Measurements from ENCODE around the gene GALNS. TPM values are rescaled to one million over a fixed set of nuclear protein-coding genes. Genes with fewer than 3 reads are reported as not detected.

The GALNS gene
- total RNA-seq, 1 donor from 2014 or later, result 15.5 TPM

DNA sequence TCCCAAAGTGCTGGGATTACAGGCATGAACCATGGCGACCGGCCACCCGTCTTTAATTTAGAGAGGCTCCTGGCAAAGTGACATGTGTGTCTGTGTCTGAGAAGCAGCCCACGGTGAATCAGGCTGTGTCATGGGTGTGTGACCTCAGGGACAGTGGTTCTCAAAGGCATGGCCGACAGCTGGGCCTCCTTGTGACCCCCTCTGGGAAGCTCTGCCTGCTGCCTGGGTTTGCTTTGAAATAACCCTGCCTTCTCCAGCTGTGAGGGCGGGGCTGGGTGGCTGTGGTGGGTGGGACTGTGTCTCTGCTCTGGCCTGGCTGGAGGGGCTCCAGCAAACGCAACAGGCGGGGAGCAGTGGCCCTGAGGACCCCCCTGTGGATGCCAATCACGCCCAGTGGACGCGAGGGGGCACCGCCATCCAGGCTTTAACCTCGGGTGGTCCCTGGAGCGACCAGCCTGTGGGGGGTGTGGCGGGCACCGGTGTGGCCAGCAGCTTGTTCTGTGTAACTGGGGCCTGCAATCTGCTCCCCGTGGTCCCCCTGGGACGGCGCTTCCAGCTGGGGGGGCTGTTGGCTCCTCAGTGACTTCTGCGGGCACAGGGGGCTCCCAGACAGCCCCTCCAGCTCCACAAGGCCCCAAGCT is 36.2 kb downstream of the GALNS start:
- H3K27ac ChIP-seq (replicated peaks), result no peak overlapping the region
- H3K36me3 ChIP-seq, result peaks cover 33% of the 10 kb centered on the region
- H3K9me3 ChIP-seq (replicated peaks), result no peaks in the 10 kb centered on the region
- intact Hi-C loops (cut with micrococcal nuclease), result no loop called here
- TF ChIP-seq, protein P1, sequence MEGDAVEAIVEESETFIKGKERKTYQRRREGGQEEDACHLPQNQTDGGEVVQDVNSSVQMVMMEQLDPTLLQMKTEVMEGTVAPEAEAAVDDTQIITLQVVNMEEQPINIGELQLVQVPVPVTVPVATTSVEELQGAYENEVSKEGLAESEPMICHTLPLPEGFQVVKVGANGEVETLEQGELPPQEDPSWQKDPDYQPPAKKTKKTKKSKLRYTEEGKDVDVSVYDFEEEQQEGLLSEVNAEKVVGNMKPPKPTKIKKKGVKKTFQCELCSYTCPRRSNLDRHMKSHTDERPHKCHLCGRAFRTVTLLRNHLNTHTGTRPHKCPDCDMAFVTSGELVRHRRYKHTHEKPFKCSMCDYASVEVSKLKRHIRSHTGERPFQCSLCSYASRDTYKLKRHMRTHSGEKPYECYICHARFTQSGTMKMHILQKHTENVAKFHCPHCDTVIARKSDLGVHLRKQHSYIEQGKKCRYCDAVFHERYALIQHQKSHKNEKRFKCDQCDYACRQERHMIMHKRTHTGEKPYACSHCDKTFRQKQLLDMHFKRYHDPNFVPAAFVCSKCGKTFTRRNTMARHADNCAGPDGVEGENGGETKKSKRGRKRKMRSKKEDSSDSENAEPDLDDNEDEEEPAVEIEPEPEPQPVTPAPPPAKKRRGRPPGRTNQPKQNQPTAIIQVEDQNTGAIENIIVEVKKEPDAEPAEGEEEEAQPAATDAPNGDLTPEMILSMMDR (IDR thresholded peaks at IDR 0.05; ENCODE audit: borderline replicate concordance), result no peak
- no peak overlapping the region for H3K4me3 ChIP-seq
- no peaks in the 10 kb centered on the region for H3K4me1 ChIP-seq
- DNase-seq, result no peak
- H3K27me3 ChIP-seq (ENCODE audit: low read depth), result no peaks in the 10 kb centered on the region

DNA sequence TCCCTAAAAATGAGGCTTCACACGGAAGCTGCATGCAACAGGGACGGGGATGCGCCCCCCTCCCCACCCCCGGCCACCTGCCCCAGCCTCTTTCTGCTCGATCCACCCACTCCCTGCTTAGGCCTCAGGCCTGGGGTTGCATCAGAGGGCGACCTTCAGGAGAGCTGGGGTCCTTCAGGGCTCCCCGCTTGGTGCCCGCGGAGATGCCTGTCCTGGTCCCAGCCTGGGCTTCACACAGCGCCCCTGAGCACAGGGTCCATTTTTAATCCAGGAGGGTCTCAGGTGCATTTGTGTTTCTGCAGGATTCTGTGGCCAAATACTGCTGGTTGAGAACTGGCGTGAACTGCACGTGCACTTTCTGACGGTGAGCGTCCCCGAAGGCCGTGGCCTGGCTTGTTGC is 37.6 kb downstream of the GALNS start:
- TF ChIP-seq, protein P1 (IDR thresholded peaks at IDR 0.05; ENCODE audit: borderline replicate concordance), result no peak
- no peak for DNase-seq
- intact Hi-C loops (cut with micrococcal nuclease), result no loop called here
- no peaks in the 10 kb centered on the region for H3K27me3 ChIP-seq (ENCODE audit: low read depth)
- no peak overlapping the region for H3K27ac ChIP-seq (replicated peaks)
- H3K4me1 ChIP-seq, result no peaks in the 10 kb centered on the region
- no peak overlapping the region for H3K4me3 ChIP-seq
- H3K36me3 ChIP-seq, result peaks cover 26% of the 10 kb centered on the region
- no peaks in the 10 kb centered on the region for H3K9me3 ChIP-seq (replicated peaks)

DNA sequence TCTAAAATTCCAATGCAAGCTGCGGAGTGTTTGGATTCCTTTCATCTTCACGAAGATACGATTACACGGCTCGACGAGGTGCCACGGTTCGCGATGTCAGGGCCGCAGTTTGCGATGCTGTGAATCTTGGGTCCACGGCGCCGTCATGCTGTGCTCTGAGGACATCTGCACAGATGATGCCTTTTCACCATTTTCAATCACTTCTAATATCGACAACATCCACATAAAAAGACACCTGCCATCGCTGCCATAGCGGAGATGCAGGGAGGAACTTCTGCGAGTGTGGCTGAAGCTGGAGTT is 38.2 kb downstream of the GALNS start:
- DNase-seq, result no peak
- intact Hi-C loops (cut with micrococcal nuclease), result no loop called here
- TF ChIP-seq, protein P1 (IDR thresholded peaks at IDR 0.05; ENCODE audit: borderline replicate concordance), result no peak
- H3K27ac ChIP-seq (replicated peaks), result no peak overlapping the region
- peaks cover 1% of the 10 kb centered on the region for H3K4me1 ChIP-seq
- no peaks in the 10 kb centered on the region for H3K27me3 ChIP-seq (ENCODE audit: low read depth)
- H3K9me3 ChIP-seq (replicated peaks), result no peaks in the 10 kb centered on the region
- H3K4me3 ChIP-seq, result no peak overlapping the region
- peaks cover 23% of the 10 kb centered on the region for H3K36me3 ChIP-seq

DNA sequence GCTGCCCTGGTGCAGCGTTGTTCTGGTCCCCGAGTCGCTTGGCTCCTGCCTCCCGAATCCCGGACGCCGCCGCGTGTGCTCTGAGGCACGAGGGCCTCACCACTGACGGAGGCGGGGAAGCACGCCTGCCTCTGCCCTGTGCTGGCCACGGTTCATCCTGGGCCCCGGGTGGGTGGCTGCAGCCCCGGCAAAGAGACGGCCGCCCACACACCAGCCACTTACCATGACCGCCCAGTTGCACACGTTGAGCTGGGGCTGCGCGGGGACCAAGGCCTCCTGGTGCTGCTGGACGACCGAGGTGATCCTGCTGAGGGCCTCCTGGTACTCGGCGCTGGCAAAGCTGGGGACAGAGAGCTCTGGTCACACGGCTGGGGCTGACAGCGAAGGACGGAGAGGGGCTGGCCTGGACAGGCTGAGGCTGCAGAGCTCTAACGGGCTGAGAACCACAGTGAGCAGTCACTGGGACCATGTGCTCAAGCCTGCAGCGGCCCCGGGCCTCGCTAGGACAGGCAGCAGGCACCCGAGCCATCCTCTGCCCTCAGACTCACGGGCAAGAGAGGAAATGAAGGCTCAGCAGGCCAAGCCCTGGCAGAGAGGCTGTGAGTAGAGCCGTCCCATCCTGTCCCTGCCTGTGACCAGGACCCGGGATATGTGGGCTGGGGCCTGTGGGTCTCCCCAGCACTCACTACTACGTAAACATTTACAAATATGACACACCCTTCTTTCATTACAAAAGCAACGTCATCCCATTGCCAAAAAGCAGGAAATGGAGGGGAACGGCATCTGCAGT is 38.8 kb downstream of the GALNS start:
- DNase-seq, result no peak
- H3K4me3 ChIP-seq, result no peak overlapping the region
- H3K9me3 ChIP-seq (replicated peaks), result no peaks in the 10 kb centered on the region
- peaks cover 7% of the 10 kb centered on the region for H3K4me1 ChIP-seq
- intact Hi-C loops (cut with micrococcal nuclease), result no loop called here
- H3K27me3 ChIP-seq (ENCODE audit: low read depth), result no peaks in the 10 kb centered on the region
- TF ChIP-seq, protein P1 (IDR thresholded peaks at IDR 0.05; ENCODE audit: borderline replicate concordance), result no peak
- H3K27ac ChIP-seq (replicated peaks), result no peak overlapping the region
- peaks cover 21% of the 10 kb centered on the region for H3K36me3 ChIP-seq

DNA sequence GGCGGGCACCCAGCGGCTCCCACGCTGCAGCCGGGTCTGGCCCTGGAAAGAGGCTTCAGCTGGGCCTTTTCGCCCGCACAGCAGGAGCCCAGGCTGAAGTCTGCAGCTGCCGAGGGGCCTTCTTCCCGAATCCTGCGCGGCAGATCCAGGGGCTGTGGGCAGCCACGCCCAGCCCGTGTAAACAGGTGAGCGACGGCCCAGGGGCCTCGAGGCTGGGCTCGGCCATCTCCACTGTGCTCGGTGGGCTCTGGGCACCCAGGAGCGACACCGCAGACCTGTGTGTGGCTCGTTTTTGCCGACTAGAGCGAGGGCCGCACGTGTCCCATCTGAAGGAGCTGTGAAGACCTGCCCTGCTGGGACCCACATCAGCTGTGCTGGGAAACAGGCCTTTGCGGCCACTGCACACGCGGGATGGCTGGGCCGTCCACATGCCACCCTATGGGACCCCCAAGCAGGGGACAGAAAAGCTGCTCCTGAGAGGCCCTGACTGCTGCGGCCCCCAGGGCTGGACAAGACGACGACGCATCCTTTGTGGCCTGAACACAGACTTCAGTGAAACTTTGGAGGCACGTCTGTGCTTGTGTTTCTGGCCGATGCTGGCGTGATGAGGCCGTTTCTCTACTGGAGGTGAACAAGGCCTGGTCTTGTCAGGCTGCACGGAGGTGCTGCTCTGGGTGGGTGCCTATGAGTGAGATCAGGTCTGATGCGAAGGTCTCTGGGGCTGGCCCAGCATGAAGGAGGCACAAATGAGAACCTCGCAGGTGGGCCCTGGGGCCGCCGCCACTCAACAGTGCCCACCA is 39.8 kb downstream of the GALNS start:
- intact Hi-C loops (cut with micrococcal nuclease), result no loop called here
- Histone ChIP-seq H3K4me1 (peaks cover 17% of the 10 kb centered on the region), H3K36me3 (peaks cover 11% of the 10 kb centered on the region), H3K9me3 (replicated peaks) (no peaks in the 10 kb centered on the region), H3K27ac (replicated peaks) (no peak overlapping the region), H3K4me3 (no peak overlapping the region), H3K27me3 (ENCODE audit: low read depth) (no peaks in the 10 kb centered on the region)
- no peak for DNase-seq
- TF ChIP-seq, protein P1 (IDR thresholded peaks at IDR 0.05; ENCODE audit: borderline replicate concordance), result no peak

Measured in left ventricle myocardium inferior (tissue), 1 donor.